ENCODE measurements around the gene NEGR1. TPM values are rescaled to one million over a fixed set of nuclear protein-coding genes. Genes with fewer than 3 reads are reported as not detected.

The NEGR1 gene
- total RNA-seq, 2 donors from 2014 or later = not detected

GRCh38 chr1:71494163-71494562 is 788.2 kb downstream of the NEGR1 start:
- ATAC-seq (no peak), DNase-seq (ENCODE audit: low spot score in 2 of 2) (no peak)
- Mint-ChIP-seq H3K36me3 (no peaks in the 10 kb centered on the region), H3K9me3 (peaks cover 5 to 10% of the 10 kb centered on the region in 2 donors), H3K27ac (no peak overlapping the region)

DNA sequence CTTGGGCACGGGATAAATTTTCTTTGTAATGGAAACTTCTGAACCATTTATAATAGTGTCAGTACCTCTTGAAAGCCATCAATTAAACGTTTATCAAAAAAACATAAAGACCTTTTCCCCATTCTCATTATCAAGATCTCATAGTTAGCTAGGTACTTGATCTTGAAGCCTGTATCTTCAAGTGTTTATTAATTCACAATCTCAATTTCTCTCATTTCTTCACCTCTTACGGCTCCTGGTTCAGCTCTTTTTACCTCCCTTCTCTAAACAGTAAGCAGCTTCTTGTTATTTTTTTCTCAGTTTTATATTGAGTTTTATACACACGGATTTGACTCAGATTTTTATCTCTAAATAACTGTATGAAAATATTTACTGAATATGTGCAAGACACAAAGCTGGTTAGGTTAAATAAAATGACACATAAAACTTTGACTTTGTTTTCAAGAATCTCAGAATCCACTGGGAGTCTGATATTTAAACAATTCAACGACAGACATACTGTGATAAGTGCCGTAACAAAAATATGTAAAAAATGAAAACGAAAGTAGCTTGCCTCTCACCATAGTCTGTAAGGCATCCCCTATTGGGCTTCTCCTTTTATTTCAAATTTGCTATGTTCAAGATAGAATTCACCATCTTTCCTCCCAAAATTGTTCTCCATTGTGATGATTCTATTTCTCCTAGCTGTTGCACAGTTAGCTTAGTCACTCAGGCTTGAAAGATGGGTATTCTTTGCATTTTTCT is 789.9 kb downstream of the NEGR1 start:
- no peak for ATAC-seq

GRCh38 chr1:71490432-71490831 is 791.9 kb downstream of the NEGR1 start:
- no peak for ATAC-seq
- H3K36me3 Mint-ChIP-seq = no peaks in the 10 kb centered on the region
- peaks cover 5 to 10% of the 10 kb centered on the region in 2 donors for H3K9me3 Mint-ChIP-seq
- DNase-seq (ENCODE audit: low spot score in 2 of 2) = no peak
- H3K27ac Mint-ChIP-seq = no peak overlapping the region

More for the DNA sequence above, 789.9 kb downstream of the NEGR1 start:
- no peak for DNase-seq (ENCODE audit: low spot score in 2 of 2)
- Mint-ChIP-seq H3K27ac (no peak overlapping the region), H3K36me3 (no peaks in the 10 kb centered on the region), H3K9me3 (peaks cover 5 to 10% of the 10 kb centered on the region in 2 donors)

DNA sequence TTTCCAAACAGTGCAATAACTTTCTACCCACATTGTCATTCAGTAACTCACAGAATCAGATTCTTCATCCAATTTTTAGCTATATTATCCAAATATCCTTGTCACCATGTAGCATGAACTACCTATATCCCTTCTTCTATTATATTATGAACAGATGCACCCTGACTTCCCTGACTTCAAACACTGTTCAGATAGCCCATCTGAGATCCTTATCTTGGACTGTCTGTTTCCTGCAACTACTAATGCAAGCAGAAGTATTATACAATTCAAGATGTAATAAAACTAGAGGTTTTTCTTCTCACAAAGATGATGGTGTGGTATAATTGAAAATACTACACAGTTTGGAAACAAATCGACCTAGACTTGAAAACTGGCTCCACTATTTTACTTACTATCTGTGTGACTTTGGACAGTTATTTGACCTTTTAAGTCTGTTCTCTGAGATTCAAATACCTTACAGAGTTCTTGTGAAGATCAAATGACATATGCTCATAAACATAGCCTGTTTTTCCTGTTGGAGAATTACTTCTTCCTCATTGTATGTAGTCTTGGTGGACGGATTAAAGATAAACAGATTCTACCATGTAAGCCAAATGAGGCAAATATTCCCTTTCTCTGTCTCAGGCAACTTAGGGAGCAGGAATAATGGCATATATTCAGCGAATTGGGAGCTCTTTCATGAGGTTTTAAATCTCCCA is 793.6 kb downstream of the NEGR1 start:
- no peak for DNase-seq (ENCODE audit: low spot score in 2 of 2)
- Mint-ChIP-seq H3K27ac (no peak overlapping the region), H3K36me3 (no peaks in the 10 kb centered on the region), H3K9me3 (peaks cover 1 to 6% of the 10 kb centered on the region in 2 donors)
- ATAC-seq = no peak

GRCh38 chr1:71473331-71473730 is 809.0 kb downstream of the NEGR1 start:
- DNase-seq (ENCODE audit: low spot score in 2 of 2) (no peak), ATAC-seq (no peak)
- H3K9me3 Mint-ChIP-seq = peaks cover 0 to 5% of the 10 kb centered on the region in 2 donors
- H3K36me3 Mint-ChIP-seq = no peaks in the 10 kb centered on the region
- H3K27ac Mint-ChIP-seq = no peak overlapping the region

DNA sequence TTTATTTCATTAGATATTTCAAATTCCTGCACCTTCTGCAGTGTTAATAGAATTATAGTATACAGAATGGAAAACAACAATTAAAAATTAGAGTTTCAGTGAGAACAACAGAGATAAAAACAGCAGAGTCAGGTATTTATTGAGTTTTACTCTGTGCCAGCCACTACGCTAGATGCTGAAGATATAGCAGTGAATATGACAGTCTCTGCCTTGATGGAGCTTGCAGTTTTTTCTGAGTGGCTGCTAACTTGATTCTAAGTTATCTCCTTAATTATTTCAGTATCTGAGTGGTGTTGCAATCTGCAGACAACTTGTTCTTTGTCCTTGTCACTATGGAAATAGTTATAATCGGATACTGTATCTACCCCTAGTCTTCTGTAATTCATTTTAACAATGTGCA is 817.2 kb downstream of the NEGR1 start:
- DNase-seq (ENCODE audit: low spot score in 2 of 2) (no peak), ATAC-seq (no peak)
- Mint-ChIP-seq H3K27ac (no peak overlapping the region), H3K36me3 (no peaks in the 10 kb centered on the region), H3K9me3 (peaks cover 0 to 8% of the 10 kb centered on the region in 2 donors)

GRCh38 chr1:71464016-71464415 is 818.3 kb downstream of the NEGR1 start:
- Mint-ChIP-seq H3K27ac (no peak overlapping the region), H3K36me3 (no peaks in the 10 kb centered on the region), H3K9me3 (peaks cover 5 to 12% of the 10 kb centered on the region in 2 donors)
- DNase-seq (ENCODE audit: low spot score in 2 of 2) (no peak), ATAC-seq (no peak)

DNA sequence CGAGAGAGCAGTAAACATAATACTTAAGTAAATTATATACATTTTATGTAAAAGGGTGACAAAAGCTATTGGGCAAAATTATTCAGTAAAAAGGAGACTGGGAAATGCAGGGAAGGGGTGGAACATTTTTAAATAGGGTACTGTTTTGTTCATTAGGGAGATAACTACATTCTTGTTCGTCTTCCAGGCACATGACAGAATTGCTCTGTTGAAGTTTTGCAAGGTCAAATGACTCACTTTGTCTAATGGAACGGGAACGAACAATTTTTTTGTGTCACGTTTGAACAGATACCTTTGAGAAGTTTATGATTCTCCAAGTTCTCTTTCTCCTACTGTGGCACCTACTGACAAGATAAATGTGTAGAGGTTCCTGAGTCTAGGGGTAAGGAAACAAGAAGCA is 819.2 kb downstream of the NEGR1 start:
- H3K36me3 Mint-ChIP-seq = no peaks in the 10 kb centered on the region
- ATAC-seq = no peak
- no peak for DNase-seq (ENCODE audit: low spot score in 2 of 2)
- H3K27ac Mint-ChIP-seq = no peak overlapping the region
- H3K9me3 Mint-ChIP-seq = peaks cover 5 to 12% of the 10 kb centered on the region in 2 donors

DNA sequence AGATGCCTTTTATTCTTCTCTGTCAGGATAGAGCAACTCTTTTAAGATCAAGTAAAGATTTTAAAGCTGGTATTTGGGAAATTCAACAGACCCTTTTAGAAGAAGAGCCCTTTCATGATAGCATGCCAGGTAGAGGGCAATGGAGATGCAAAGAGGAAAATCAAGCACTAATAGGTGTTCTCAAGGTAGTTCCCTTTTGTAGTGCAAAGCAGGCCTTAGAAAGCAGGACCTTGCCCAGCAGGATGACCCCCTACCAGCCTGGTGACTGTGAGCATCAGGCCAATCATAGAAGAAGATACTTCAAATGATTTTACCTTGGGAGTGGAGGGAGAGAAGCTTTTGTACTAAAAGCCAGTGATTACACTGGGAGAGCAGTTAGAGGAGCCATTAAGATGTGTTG is 820.1 kb downstream of the NEGR1 start:
- DNase-seq (ENCODE audit: low spot score in 2 of 2) (no peak), ATAC-seq (no peak)
- Mint-ChIP-seq H3K27ac (no peak overlapping the region), H3K36me3 (no peaks in the 10 kb centered on the region), H3K9me3 (peaks cover 5 to 12% of the 10 kb centered on the region in 2 donors)

DNA sequence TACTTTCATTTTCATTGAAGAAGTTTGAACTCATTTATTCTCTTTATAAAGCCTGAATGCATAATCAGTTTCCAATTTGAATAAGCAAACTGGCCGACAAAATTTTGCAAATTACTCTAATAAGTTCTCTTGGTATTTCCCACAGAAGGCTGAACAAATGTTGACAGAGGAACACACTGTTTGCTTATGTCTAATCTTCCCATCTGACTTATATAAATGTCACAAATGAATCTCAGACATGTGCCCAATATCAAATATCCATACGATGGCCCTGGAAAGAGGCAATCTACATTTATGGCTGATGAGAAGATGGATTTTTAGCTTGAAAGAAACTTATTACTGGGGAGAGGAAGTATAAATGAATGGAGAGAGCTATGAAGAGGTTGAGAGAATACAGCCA is 820.9 kb downstream of the NEGR1 start:
- no peaks in the 10 kb centered on the region for H3K36me3 Mint-ChIP-seq
- no peak overlapping the region for H3K27ac Mint-ChIP-seq
- peaks cover 10 to 14% of the 10 kb centered on the region in 2 donors for H3K9me3 Mint-ChIP-seq
- ATAC-seq (no peak), DNase-seq (ENCODE audit: low spot score in 2 of 2) (no peak)

DNA sequence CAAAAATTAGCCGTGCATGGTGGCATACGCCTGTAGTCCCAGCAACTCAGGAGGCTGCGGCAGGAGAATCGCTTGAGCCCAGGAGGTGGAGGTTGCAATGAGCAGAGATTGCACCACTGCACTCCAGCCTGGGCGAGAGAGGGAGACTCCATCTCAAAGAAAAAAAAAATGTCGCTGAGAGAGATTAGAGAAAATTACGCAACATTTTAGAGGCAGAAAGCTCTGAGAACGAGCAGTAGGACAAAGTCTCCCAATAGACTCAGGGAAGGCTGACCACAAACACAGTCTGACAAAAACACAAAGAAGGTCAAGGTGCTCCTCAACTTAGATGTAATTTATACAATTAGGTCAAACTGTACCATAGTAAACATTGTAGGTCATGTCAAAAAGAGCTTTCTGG is 833.9 kb downstream of the NEGR1 start:
- no peak for ATAC-seq
- peaks cover 0 to 8% of the 10 kb centered on the region in 2 donors for H3K9me3 Mint-ChIP-seq
- no peaks in the 10 kb centered on the region for H3K36me3 Mint-ChIP-seq
- no peak overlapping the region for H3K27ac Mint-ChIP-seq
- no peak for DNase-seq (ENCODE audit: low spot score in 2 of 2)

DNA sequence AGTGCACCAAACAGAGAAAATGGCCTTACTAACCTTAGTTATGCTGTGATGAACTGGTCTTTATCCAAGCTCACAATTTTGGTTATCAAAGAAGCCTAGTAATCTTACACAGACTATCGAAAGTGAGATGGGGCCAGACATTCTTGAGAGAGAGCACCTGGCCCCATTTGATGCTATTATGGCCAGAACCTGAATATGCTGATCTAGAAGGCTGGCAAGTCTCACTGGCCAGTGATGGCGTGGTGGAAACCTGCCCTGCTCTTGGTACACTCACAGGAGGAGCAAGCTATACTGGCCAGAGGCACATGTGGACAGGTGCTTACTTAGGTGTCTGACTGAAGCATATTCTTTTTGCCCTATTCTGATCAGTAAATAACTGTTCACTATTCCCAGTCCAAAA is 843.7 kb downstream of the NEGR1 start:
- Mint-ChIP-seq H3K9me3 (peaks cover 0 to 9% of the 10 kb centered on the region in 2 donors), H3K27ac (no peak overlapping the region), H3K36me3 (no peaks in the 10 kb centered on the region)
- DNase-seq (ENCODE audit: low spot score in 2 of 2) (no peak), ATAC-seq (no peak)

- Mint-ChIP-seq H3K27ac (no peak overlapping the region), H3K9me3 (peaks cover 8 to 9% of the 10 kb centered on the region in 2 donors), H3K36me3 (no peaks in the 10 kb centered on the region)
- DNase-seq (ENCODE audit: low spot score in 2 of 2) = no peak
- ATAC-seq = no peak
Measured at GRCh38 chr1:71435951-71436350, 846.4 kb downstream of the NEGR1 start.

GRCh38 chr1:71434240-71434639 is 848.1 kb downstream of the NEGR1 start:
- DNase-seq (ENCODE audit: low spot score in 2 of 2) (no peak), ATAC-seq (no peak)
- H3K9me3 Mint-ChIP-seq = peaks cover 8 to 9% of the 10 kb centered on the region in 2 donors
- no peaks in the 10 kb centered on the region for H3K36me3 Mint-ChIP-seq
- H3K27ac Mint-ChIP-seq = no peak overlapping the region

GRCh38 chr1:71428029-71428428 is 854.3 kb downstream of the NEGR1 start:
- DNase-seq (ENCODE audit: low spot score in 2 of 2) (no peak), ATAC-seq (no peak)
- Mint-ChIP-seq H3K27ac (no peak overlapping the region), H3K9me3 (peaks cover 0 to 6% of the 10 kb centered on the region in 2 donors), H3K36me3 (no peaks in the 10 kb centered on the region)

DNA sequence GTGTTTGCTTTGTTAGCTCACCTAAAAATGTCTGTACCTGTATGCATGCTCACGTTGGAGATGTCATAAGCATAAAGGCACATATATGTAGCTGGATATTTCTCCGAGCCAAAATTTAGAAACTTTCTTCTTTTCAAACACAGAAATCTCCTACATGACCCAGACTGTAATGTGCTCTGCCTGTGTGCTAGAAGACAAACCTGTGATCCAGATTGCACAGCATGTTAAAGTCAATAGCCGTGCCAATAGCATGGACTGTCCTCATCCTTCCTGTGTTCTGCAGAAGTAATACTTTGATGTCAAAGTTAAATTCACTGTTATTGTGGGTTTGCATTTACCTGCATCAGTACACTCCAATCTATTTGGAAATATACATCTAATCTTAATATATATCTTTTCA is 855.3 kb downstream of the NEGR1 start:
- no peak for DNase-seq (ENCODE audit: low spot score in 2 of 2)
- Mint-ChIP-seq H3K9me3 (peaks cover 0 to 6% of the 10 kb centered on the region in 2 donors), H3K36me3 (no peaks in the 10 kb centered on the region), H3K27ac (no peak overlapping the region)
- no peak for ATAC-seq

- H3K27ac Mint-ChIP-seq = no peak overlapping the region
- H3K36me3 Mint-ChIP-seq = no peaks in the 10 kb centered on the region
- no peaks in the 10 kb centered on the region for H3K9me3 Mint-ChIP-seq
- ATAC-seq (no peak), DNase-seq (ENCODE audit: low spot score in 2 of 2) (no peak)
Measured at GRCh38 chr1:71424536-71424935, 857.8 kb downstream of the NEGR1 start.

DNA sequence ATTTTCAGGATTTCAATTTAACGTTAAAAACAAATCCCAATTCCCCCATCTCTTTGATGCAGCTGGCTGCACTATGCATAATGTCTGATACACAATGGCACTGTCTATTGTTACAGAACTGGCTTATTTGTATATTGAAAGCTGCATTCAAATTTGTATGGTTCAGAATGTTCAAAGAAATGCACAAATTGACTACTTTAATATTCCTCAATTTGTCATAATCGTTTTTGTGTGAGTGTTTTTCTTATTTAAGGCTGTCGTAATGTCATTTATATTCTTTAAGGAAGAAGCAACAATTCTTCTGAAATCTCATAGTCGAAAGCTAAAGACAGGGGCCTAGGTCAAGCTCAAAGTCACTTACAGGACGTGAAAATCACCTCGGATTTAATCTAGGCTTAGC is 860.1 kb downstream of the NEGR1 start:
- H3K27ac Mint-ChIP-seq = no peak overlapping the region
- H3K36me3 Mint-ChIP-seq = no peaks in the 10 kb centered on the region
- DNase-seq (ENCODE audit: low spot score in 2 of 2) = no peak
- no peak for ATAC-seq
- H3K9me3 Mint-ChIP-seq = no peaks in the 10 kb centered on the region
